D341Med (cell line): ENCODE results near the gene THRB.

ENCODE experiments used
- DNase-seq: peaks from one replicate; pipeline ENCODE4 v3.0.0; 2012; ENCODE audit warnings: low spot score

Gene THRB

DNA sequence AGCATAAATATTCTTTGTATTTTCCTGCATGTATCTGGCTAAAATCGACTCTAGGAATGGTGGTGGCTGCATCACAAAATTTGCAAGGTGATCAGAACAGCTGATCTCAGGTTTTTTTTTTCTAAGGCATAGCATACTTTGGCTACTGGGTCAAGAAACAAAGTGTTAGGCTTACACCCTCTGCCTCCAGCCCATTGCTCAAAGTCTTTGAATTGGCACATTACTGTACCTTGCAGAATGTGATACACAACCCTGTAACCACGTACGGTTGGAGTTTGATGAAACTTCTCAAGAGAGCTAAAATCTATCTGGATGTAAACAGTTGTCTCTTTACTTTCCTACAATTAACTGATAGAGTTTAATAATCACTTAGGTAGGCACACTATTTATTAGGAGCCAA lies 188.1 kb downstream of the THRB start:
- no peak for DNase-seq

DNA sequence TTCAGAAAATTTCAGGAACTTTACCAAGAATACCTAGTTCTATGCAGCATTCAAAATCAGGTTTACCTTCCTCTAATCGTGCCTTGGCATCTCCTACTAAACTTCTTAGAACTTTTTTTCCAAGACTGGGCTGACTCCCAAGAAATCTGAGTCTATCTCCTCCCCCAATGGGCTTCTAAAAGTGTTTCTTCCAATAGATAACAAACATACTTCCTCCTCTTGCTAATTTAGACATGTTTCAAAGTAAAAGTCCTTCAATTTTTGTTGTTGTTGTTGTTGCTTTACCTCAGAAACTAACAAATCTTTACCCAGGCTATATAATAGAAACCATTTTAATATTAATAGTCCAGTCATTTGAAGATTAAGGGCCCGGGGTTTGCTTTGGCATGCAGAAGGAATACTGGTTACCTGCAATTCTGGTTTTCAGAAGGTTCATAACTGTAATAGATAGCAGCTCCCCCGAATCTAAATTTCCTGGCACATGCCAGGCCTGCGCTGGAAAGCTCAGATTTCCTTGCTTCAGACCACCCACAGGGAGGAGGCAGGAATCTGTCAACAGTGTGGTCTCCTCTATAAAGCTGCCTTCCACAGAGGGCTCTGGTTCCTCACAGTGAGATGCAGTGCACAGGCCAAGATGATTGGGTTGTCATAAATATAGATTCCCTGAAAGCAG lies 188.7 kb downstream of the THRB start:
- DNase-seq, result no peak

DNA sequence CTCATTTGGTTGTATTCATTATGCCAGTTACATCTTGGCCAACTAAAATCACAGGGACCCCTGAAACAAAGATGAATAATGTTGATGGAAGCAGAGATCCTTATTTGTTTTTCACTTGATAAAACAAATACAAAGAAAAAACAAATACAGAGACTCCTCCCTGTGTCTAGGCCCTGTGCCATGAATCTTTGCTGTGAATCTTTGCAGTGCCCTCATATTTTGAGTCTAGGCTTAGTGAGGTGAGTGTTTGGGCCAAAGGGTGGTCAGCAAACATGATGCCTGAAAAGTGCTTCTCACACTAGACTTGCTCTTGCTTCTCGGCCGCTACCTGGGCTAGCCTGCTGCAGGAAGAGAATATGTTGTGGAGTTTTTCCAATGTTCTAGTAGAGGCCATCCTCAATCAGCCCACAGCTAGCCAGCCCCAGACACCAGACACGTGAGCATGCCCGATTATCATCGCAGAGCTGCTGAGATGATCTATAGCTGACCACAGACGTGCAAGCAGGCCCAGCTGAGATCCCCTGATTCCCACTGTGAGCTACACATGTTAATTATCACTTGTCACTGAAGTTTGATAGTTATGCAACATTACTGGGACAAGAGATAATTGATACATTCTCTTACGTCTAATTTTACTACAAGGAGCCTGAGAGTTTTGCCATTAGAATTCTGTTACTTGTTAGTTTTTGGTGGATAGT lies 191.4 kb downstream of the THRB start:
- no peak for DNase-seq

DNA sequence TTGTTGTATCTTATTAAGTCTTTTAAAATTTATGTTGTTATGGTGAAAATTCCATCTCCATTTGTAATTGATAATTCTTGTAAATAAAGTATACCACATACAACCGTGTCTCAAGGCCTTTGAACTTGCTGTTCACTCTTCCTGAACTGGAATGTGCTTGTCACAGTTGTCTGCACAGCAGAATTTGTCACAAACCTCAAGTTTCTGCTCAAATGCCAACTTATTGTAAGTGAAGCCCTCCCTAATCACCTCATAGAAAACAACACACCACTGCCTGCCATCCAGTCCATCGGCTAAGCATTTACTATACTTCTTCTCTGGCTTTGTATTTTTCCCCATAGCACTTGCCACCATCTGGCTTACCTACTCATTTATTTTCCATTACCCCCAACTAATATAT lies 192.3 kb downstream of the THRB start:
- DNase-seq, result no peak

DNA sequence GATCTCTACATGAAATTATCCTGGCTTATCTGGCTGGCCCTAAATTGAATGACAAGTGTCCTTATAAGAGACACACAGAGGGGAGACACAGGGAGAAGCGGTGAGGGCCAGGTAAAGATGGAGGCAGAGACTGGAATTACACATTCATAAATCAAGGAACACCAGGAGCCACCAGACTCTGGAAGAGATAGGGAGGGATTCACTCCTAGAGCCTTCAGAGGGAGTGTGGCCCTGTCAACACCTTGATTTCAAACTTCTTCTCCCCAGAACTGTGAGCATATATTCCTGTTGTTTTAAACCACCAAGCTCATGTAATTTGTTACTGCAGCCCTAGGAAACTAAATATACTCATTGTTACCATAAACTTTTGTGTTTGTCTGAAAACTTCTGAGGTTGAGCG lies 193.7 kb downstream of the THRB start:
- DNase-seq, result no peak

DNA sequence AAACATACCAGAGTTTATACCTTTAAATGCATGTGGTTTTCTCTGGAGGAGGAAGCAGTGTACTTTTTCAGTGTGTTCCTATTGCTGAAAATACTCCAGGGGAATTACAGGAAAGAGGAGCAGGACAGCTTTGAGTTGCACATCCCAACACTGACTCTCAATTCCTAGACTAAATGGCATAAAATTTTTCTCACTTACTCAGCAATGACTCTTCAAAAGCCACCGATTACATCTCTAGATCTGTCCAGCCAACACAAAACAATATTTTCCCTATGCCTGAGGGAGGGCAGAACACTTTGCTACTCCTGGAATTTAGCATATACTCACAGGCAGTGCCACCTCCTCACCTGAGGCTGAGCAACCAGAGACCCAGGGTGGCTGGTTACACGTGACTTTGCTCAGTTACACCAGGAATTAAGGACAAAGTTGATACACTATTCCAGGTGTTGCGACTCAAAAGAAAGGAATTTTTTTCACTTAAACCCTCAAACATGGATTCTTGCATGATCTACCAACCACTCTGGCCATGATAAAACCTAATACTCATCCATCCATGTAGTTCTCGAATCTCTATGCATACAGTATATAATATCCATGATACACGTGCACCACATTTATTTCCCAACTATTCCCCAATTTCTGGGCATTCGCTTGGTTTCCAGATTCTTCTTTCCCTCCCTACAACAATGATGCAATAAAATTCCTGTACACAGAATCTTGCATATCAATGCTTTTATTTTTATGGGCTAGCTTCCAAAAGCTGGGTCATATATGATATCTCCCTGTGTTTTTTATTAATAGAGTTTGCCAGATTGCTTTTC lies 194.6 kb downstream of the THRB start:
- no peak for DNase-seq

DNA sequence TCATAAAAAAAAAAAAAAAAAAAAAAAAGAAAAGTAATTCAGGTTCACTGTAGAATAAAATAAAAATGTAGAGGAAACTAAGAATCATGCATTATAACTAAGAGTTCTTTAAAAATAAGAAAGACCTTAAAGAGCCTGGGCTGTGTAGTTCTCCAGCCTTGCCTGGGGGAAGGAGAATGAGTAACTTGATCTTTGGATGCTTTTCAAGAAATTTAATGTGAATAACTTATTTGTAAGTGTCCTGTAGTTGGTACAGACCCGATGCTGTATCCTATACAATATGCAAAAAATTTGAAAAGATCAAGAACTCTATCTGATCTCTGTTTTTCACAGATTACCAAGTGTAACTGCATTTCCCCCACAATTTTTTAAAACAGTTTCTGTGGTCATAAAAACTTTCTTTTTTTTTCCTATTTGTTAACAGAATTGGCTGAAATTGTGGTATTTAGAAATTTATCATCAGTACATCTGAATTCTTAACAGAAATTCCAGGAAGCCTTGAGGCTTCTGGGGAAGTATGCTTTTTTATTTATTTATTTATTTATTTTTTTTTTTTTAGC lies 195.3 kb downstream of the THRB start:
- no peak for DNase-seq

DNA sequence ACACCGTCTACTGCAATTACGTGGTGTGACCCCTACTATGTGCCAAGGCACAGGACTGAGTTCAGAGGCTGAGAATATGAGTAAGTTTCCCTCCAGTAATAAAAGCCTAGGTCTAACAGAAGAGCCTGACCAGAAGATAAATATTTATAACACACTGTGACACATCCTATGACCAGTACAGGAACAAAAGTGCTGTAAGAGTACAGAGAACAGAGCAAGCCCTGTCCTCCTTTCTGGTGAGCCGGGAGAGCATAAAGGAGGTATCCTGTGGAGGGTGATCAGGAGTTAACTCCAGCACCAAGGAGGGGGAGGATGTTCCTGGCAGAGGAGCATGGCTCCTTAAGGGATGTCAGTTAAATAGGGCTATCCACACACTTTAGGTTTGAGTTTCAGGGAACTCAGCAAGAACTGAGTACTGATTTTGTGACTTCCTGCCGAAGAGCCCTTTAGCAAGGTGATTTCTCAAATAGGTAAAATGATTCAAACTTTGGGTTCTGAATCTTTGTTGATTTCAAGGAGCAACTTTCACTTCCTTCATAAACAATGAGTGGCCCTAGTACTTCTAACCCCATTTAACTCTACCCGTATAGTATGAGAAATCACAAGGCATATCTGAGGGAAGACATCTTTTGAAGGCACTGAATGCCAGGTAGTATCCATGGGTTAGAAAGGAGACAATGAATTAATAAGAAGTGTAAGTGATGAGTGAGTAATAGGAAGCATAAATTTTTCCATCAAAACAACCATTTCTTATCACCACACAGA lies 198.0 kb downstream of the THRB start:
- no peak for DNase-seq

DNA sequence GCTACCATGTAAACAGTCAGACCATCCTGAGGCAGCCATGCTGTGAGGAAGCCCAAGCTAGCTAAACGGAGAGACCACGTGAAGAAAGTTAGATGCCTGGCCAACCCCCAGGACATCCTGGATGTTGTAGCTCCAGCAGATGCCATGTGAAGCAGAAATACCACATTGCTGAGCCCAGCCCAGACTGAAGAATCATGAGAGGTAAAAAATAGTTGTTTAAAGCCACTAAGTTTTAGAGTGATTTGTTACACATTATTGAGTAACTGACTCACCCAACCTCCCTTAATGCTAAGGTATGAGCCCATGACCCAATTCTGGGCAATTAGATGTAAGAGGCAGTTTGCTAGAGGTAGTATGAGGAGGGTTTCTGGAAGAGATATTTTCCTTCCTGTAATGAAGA lies 200.5 kb downstream of the THRB start:
- no peak for DNase-seq

DNA sequence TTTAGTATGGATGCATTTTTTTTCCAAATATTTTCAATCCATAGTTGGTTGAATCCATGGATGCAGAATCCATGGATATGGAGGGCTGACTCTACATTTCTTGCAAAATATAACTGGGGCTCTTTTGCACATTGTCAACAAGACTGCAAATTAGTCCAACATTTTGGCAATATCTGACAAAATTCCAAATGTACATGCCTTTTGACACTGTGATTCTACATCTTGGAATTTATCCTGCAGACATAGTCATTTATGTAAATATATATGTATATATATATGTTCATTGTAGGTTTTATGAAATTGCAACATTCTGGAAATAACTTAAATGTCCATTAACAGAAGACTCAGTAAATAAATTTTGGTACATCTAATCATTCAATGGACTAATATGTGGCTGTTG lies 203.0 kb downstream of the THRB start:
- DNase-seq, result no peak

DNA sequence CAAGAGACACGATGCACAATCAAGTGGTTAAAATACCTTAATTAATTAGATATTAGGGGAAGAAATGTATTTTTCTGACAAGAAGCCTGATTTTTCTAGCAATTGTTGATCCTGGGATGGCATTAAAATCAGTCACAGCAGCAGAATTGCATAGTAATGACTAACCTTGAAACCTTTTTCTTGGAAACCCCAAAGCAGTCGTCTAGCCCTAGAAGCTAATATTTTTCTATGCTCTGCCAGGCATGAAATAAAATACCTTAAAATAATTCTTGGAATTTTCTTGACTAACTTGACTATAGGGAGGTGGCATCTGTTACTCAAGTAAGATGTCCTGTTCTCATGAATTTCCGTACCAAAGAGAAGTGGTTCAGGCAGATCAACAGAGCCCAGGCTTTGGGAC lies 204.1 kb downstream of the THRB start:
- no peak for DNase-seq

DNA sequence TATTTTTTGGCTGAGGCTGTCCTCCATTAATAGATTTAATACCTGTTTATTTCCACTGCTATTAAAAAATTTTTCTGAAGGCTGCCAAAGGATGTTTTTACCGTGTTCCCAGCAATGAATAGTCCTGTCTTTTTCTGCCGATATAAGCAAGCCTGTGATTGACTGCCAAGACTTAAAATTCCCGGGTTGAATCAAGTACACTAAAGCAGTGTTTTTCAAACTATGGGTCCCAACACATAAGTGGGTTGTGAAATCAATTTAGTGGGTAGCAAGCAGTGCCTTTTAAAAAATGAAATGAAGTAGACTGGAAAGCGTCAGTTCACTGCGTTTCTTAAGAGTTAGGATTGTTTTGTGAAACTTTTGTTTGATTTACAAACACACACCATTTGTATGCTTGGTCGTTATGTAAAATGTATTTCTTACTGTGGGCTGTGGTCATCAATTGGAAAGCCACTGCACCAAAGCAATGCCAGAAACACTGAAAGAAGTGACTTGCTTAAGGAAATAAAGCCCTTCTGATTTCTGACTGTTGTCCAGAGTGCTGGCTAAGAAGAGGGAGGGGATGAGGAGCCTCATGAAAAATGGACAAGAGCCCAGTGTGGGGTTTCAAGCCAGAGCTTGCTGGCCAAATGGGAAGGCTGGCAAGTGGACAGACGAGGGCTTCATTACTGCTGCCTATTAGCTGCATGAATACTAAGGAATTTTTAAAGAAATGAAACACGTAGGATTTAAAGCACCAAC lies 206.0 kb downstream of the THRB start:
- DNase-seq, result no peak

DNA sequence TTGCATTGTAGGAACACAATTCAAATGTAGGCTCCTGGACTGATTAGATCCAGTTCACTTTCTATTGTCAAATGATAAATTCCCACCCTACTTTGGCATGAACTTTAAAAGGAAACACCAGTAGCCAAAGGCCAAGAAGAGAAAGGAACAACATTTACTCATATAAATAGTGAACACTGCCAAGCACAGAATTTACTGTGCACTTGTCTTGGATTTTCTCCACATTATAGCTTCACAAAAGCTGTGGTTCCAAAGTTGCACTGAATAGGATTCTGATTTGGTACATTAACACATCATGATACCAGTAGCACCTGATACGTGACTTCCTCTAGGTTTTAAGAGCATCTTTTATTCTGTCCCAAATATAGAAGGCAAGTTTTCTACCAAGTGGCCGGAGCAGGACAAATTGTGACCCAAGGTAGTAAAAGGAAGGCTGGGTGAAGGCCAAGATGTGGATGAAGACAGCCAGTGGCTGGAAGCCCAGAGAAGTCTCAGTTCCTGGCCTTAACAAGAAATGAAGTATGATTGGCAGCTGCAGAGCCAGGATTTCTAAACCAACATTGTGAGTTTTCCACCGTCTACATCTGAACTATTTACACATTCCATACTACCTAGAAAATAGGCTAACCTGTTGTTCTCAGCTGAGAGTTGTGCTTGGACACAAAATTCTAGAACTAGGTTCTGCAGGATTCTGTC lies 206.7 kb downstream of the THRB start:
- DNase-seq, result no peak

DNA sequence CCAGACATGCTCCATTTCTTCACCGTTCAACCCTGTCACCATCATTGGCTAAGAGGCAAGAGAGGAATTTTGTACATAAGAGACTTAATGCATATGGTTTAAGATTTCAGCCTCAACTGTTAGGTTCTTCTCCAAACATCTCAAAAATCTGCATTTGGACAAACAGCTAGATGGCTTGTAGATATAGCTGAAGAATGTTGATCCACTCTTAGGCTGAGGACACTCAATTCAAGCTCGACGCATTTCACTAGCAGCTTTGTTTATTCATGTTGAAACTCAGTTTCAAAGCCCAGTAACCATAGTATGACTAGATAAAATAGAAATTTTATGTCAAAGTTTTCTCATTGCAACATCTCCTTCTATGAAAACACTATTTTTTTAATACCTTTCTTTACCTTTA lies 208.2 kb downstream of the THRB start:
- no peak for DNase-seq

DNA sequence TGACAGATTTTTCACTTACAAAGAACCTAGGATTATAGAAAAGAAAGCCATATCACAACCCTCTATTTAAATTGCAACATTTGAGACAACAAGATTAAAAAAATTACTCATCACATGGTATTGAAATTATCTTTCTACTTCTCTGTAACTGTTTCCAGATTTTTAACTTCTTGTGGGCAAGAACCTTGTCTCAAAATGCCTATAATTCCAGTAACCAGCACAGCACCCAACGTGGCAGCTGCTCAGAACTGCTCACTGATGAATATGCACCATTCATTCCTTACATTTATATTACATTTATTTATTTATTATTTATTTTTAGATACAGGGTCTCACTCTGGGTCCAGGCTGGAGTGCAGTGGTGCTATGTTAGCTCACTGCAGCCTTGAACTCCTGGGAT lies 216.1 kb downstream of the THRB start:
- no peak for DNase-seq

DNA sequence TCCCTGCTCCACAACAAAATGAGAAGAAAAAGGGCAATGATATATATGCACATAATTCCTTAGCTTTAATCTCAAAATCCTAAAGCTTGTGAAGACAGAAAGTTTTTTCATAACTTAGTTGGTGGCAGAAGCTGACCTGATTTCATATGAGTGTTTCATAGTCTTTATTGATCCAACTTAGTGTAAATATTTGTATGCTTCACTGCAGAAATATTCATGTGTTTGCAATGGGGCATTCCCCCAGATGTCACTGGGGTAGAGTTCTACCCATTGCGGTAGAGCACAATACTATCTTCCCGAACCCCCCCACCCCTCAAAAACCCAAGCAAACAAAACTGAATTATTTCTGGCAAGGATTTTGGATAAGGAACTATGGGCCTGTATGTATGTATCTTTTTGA lies 221.2 kb downstream of the THRB start:
- no peak for DNase-seq

DNA sequence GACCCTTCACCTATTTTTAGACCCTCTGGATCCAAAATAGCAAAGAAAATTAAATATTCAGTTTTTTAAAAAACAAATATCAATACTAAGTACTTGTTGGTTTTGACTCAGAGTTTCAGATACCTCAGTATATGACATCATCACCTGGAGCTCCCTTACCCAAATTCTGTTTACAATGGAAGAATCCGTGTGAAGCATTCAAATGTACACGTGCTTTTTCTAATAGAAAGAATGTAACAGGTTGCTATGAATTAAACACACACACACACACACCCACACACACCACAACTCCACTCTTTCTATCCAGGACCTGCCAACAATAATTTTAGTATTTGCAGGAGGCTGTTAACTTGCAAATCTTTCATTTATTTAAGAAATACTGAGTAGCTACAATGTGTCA lies 221.8 kb downstream of the THRB start:
- DNase-seq, result no peak

DNA sequence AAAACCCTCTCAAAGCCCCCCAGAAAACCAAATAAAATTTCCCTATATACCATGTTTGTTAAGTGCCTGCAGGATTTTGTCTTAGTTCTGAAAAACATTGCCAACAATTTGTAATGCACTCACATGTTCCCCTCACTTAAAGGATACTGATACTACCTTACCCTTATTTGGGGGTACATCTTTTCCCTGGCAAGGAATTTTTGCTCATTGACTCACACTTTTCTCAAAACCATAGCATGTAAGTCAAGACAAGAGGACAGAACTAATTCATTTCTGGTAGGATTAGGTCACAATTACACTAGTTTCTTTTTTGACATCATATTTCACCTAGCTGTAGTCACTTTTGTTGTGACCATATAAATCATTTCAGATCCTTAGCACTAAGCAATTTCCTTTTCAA lies 222.2 kb downstream of the THRB start:
- no peak for DNase-seq

DNA sequence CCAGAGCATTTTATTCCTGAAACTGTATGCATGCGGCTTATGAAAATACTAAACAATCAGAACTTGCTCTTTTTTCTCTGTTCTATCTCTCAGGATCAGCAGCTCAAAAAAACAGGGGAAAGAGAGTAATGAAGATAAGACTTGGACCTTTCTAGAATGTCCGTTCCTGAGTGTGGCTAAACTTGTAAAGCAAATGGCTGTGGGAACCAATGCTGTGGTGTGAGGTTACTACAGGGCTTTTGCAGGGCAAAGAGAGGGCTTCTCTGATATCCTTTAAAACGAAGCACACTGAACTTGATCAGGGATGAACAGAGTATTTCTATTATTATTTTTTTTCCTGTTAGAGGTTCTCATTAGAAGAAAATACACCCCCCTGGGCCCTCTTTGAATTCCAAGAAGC lies 223.4 kb downstream of the THRB start:
- no peak for DNase-seq

DNA sequence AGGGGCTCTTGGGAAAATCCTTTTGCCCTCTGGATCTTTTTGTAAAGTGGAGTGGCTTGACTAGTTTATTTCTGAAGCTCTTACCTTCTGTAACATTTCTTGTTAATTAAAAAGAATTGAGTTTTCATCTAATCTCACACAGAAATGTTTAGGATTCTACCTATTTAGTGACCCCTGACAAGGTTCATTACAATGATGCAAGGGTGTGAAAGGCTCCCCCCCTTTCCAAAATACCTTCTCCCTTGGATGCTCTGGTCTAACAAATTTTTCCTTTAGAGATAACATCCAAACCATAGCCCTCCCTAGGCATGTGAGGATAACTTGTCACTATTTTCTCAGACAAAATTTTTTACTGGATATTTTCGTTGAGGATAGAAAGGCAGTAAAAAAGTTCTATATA lies 223.9 kb downstream of the THRB start:
- DNase-seq, result no peak

DNA sequence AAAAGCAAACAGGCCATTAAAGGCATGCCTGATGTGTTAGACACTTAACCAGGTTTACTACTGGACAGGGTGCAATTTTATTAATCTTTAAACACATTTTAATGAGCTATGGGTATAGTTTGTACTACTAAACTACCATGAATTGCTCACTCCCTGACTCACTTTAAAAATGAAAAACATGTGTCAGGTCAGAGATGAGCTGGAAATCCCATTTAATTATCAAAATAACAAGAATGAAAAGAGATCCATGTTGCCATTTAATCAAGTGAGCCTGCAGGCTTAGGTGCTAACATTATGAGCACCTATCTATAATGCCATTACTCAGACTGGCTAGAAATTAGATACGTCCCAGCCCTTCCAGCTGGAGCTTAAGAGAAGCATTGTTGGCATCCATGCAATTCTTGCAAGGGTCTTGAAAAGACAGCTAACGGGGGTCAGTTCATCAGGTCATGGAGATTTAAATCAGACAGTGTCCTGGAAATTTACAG lies 224.4 kb downstream of the THRB start:
- no peak for DNase-seq
